K562 (cell line): ENCODE data around the gene TKT. TPM values are rescaled to one million over a fixed set of nuclear protein-coding genes. Genes with fewer than 3 reads are reported as not detected.

ENCODE experiments used
- ATAC-seq: fragments of 200-7000 bp; cut with Tn5 transposase; 3 replicates; pipeline ENCODE4 v1.9.1; 2020; ENCODE audit warnings: moderate library complexity
- BruUV-seq: library from RNA; stranded (reverse); fragments of 400-500 nt; replicated peaks from 2 replicates; lab custom pipeline; 2021; lab: Mats Ljungman, UMichigan
- CTCF ChIA-PET: fragments of 300-600 bp; formaldehyde crosslinking; extraction: SDS; loops from one replicate; lab custom pipeline; 2021; ENCODE audit warnings: low intra/inter-chr PET ratio; lab: Yijun Ruan, JAX
- POLR2A ChIA-PET: fragments of 300-600, 350-650 bp; sonication (Branson Sonifier 250); formaldehyde crosslinking; extraction: SDS; loops from one replicate; lab custom pipeline; 2021; ENCODE audit warnings: antibody characterized with exemption, inconsistent platforms; lab: Yijun Ruan, JAX
- DNase-seq, 4 experiments: peaks; one replicate each; pipeline versions ENCODE4 v3.0.0 to v3.0.0-alpha.2; 2011 to 2018; ENCODE audit warnings: low spot score in 3 of 4, mixed read lengths in 3 of 4; ENCODE audit errors: extremely low read depth in 1 of 4
- FAIRE-seq: peaks from 2 replicates; lab custom pipeline; 2011; peaks lifted over from hg19 to GRCh38; lab: Jason Lieb, UNC
- H2AFZ ChIP-seq: 2 replicates; pipeline ENCODE4 v1.6.0; 2011; ENCODE audit warnings: low read depth, low read length, control low read depth, inconsistent platforms
- H3K27ac ChIP-seq: fragments of 200-600 bp; 3 replicates; pipeline ENCODE4 v1.8.0; 2011; ENCODE audit warnings: low read depth, mild to moderate bottlenecking, control low read depth, inconsistent platforms, low read length, moderate library complexity, mixed read lengths; ENCODE audit errors: extremely low read depth
- H3K27me3 ChIP-seq, 2 experiments: fragments of 300-600 bp in 1 of 2; 2 replicates in 1 of 2; 3 replicates in 1 of 2; pipeline versions ENCODE4 v1.6.0 to v1.8.0; 2011; ENCODE audit warnings: inconsistent platforms in 2 of 2, low read length in 2 of 2, mild to moderate bottlenecking in 1 of 2, mixed read lengths in 1 of 2, moderate library complexity in 1 of 2; ENCODE audit not compliant: control insufficient read depth in 2 of 2, insufficient read depth in 2 of 2
- H3K36me3 ChIP-seq: fragments of 300-600 bp; 3 replicates; pipeline ENCODE4 v1.8.0; 2011; ENCODE audit warnings: mild to moderate bottlenecking, low read length, inconsistent platforms; ENCODE audit not compliant: control insufficient read depth, insufficient read depth
- H3K4me1 ChIP-seq, 2 experiments: fragments of 200-600 bp in 1 of 2; replicated peaks in 1 of 2; 2 replicates in 1 of 2; 3 replicates in 1 of 2; pipeline versions ENCODE4 v1.5.1 to v1.8.0; 2011; ENCODE audit warnings: inconsistent platforms in 2 of 2, low read length in 2 of 2, mild to moderate bottlenecking in 1 of 2, mixed read lengths in 1 of 2, moderate library complexity in 1 of 2; ENCODE audit not compliant: control insufficient read depth in 2 of 2, insufficient read depth in 2 of 2
- H3K4me2 ChIP-seq: 2 replicates; pipeline ENCODE4 v1.6.1; 2011; ENCODE audit warnings: low read length, control low read depth, inconsistent platforms, mixed read lengths; ENCODE audit not compliant: insufficient read depth
- H3K4me3 ChIP-seq: fragments of 200-600 bp; sonication (generic), shearing (Covaris generic); 2 replicates; pipeline ENCODE4 v1.5.1; 2016; ENCODE audit warnings: control low read depth, inconsistent platforms
- H3K79me2 ChIP-seq: fragments of 200-600 bp; 3 replicates; pipeline ENCODE4 v1.8.0; 2011; ENCODE audit warnings: low read length, inconsistent platforms; ENCODE audit not compliant: control insufficient read depth, insufficient read depth
- H3K9ac ChIP-seq, 2 experiments: 2 replicates each; pipeline versions ENCODE4 v1.6.0 to v1.6.1; 2011; ENCODE audit warnings: low read depth in 2 of 2, low read length in 2 of 2, control low read depth in 1 of 2, inconsistent platforms in 1 of 2, mild to moderate bottlenecking in 1 of 2, mixed read lengths in 1 of 2; ENCODE audit not compliant: insufficient read depth in 1 of 2
- H3K9me1 ChIP-seq: one replicate; pipeline ENCODE4 v1.6.0; 2011; ENCODE audit warnings: inconsistent platforms, mild to moderate bottlenecking, low read length, moderate library complexity; ENCODE audit not compliant: control insufficient read depth, insufficient read depth
- H3K9me3 ChIP-seq: replicated peaks from 2 replicates; pipeline ENCODE4 v1.5.1; 2011; ENCODE audit warnings: low read depth, low read length, inconsistent platforms; ENCODE audit not compliant: control insufficient read depth, insufficient read depth
- H4K20me1 ChIP-seq: replicated peaks from 2 replicates; pipeline ENCODE4 v1.6.1; 2011; ENCODE audit warnings: low read length, inconsistent platforms, mixed read lengths; ENCODE audit not compliant: control insufficient read depth, insufficient read depth
- IFI16 ChIP-seq: fragments of 250-450 bp; sonication (Bioruptor Pico); IDR thresholded peaks from 2 replicates; pipeline ENCODE4 v2.1.2; 2022; ENCODE audit warnings: mild to moderate bottlenecking, inconsistent platforms
- KLF6 ChIP-seq: fragments of 250-450 bp; sonication (Bioruptor Pico); IDR thresholded peaks from 2 replicates; pipeline ENCODE4 v1.4.0; 2020; ENCODE audit warnings: mild to moderate bottlenecking, moderate library complexity, borderline replicate concordance
- NR2C2 ChIP-seq, 2 experiments: fragments of 200-800 bp in 1 of 2; sonication (Bioruptor generic) in 1 of 2; sonication (generic) in 1 of 2; formaldehyde crosslinking in 1 of 2; IDR thresholded peaks; 2 replicates each; pipeline versions ENCODE4 v1.6.1 to v1.8.0; 2016 to 2022; ENCODE audit warnings: mild to moderate bottlenecking in 1 of 2, missing compliant biosample characterization in 1 of 2, missing genetic modification characterization in 1 of 2, missing genetic modification reagents in 1 of 2
- SRSF7 ChIP-seq: fragments of 200-400 bp; formaldehyde crosslinking; optimal IDR thresholded peaks from 2 replicates; pipeline ENCODE3; 2017; ENCODE audit warnings: mild to moderate bottlenecking, low read depth, low read length
- WGBS: fragments of 100-300 bp; shearing (Covaris generic); methylation state at CpG from one replicate; pipeline ENCODE4 v1.1.6; 2016; ENCODE audit warnings: low coverage, mixed read lengths; ENCODE audit not compliant: insufficient coverage; ENCODE audit errors: missing lambda C conversion rate; 5-methylcytosine and 5-hydroxymethylcytosine counted together
- in situ Hi-C: fragments of 300-500 bp; cut with MboI; formaldehyde crosslinking; loops from 4 replicates; pipeline ENCODE4 v1.15.0; 2018; ENCODE audit warnings: inconsistent platforms, mixed read lengths
- intact Hi-C: fragments of 100-400 bp; cut with micrococcal nuclease; formaldehyde crosslinking; loops from 2 replicates; pipeline ENCODE4 v1.14.2; 2022
- polyA plus RNA-seq, 8 experiments: library from polyadenylated mRNA; depleted of rRNA in 4 of 8; stranded (reverse) in 5 of 8; unstranded in 3 of 8; fragments of >200 nt; fragmentation: Nextera tagmentation in 2 of 8; fragmentation: Illumina TruSeq in 1 of 8; extraction: Ambion mirVana in 2 of 8; extraction: Trizol in 1 of 8; gene quantifications; 2 replicates each; pipeline versions ENCODE4 v1.2.1 to v1.2.3, GENCODE V29; 2011 to 2014; ENCODE audit warnings: inconsistent platforms in 1 of 8, missing spikeins in 1 of 8
- total RNA-seq, 7 experiments: library from RNA; depleted of rRNA in 6 of 7; stranded (reverse); fragments of >200 nt in 6 of 7; fragmentation: Illumina TruSeq in 2 of 7; extraction: Trizol in 2 of 7; gene quantifications; 2 replicates each; pipeline versions ENCODE4 v1.2.1 to v1.2.3, GENCODE V29; 2011 to 2021; ENCODE audit warnings: low replicate concordance in 1 of 7
- TF ChIP-seq, protein P1 (sequence below), 2 experiments: fragments of 450-650 bp in 1 of 2; IDR thresholded peaks; 2 replicates each; pipeline ENCODE4 v1.6.1; 2011 to 2017; ENCODE audit warnings: low read depth in 2 of 2, antibody characterized with exemption in 1 of 2, borderline replicate concordance in 1 of 2, low read length in 1 of 2, mild to moderate bottlenecking in 1 of 2, mixed read lengths in 1 of 2; ENCODE audit not compliant: control insufficient read depth in 1 of 2
- TF ChIP-seq, protein P2 (sequence below): fragments of 450-650 bp; IDR thresholded peaks from 2 replicates; pipeline ENCODE4 v1.6.1; 2016; ENCODE audit warnings: missing biosample characterization, missing genetic modification characterization

TKT gene
- total and polyA plus RNA-seq, 9 of the 15 experiments (the other 6 are each of a cell fraction or from before 2014, with no cell fraction given), result 58.1 to 401 (median 187) TPM

DNA sequence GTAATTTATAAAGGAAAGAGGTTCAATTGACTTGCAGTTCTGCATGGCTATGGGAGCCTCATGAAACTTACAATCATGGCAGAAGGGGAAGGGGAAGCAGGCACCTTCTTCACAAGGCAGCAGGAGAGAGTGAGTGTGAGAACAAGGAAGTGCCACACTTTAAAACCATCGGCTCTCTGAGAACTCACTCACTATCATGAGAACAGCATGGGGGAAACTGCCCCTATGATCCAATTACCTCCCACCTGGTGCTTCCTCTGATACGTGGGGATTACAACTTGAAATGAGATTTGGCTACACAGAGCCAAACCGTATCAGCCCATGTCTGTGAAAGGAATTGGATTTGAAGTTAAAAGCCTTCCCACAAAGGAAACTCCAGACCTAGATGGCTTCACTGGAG is 39.1 kb downstream of the TKT start:
- FAIRE-seq (no peak), DNase-seq (no peak), ATAC-seq (no peak)
- Histone ChIP-seq H3K4me1 (no peaks in the 10 kb centered on the region), H2AFZ (no peak overlapping the region), H3K27ac (no peak overlapping the region), H3K9ac (no peak overlapping the region), H3K36me3 (no peaks in the 10 kb centered on the region), H3K9me3 (no peaks in the 10 kb centered on the region)
- ChIA-PET CTCF (no interaction called here), POLR2A (interaction anchor here (0.7 kb wide), 1 partner anchor 10 kb away, joined by 3 read pairs; no protein-coding TSS in a partner anchor)
- BruUV-seq, result no TSS peak
- in situ Hi-C loops, result no loop called here
- no peak for TF ChIP-seq IFI16
- no peak for TF ChIP-seq NR2C2 (CRISPR knock-in tag; IDR thresholded peaks at IDR 0.05)
- TF ChIP-seq NR2C2 (tag; IDR thresholded peaks at IDR 0.05), result no peak
- no peak for TF ChIP-seq KLF6
- TF ChIP-seq, protein P1, sequence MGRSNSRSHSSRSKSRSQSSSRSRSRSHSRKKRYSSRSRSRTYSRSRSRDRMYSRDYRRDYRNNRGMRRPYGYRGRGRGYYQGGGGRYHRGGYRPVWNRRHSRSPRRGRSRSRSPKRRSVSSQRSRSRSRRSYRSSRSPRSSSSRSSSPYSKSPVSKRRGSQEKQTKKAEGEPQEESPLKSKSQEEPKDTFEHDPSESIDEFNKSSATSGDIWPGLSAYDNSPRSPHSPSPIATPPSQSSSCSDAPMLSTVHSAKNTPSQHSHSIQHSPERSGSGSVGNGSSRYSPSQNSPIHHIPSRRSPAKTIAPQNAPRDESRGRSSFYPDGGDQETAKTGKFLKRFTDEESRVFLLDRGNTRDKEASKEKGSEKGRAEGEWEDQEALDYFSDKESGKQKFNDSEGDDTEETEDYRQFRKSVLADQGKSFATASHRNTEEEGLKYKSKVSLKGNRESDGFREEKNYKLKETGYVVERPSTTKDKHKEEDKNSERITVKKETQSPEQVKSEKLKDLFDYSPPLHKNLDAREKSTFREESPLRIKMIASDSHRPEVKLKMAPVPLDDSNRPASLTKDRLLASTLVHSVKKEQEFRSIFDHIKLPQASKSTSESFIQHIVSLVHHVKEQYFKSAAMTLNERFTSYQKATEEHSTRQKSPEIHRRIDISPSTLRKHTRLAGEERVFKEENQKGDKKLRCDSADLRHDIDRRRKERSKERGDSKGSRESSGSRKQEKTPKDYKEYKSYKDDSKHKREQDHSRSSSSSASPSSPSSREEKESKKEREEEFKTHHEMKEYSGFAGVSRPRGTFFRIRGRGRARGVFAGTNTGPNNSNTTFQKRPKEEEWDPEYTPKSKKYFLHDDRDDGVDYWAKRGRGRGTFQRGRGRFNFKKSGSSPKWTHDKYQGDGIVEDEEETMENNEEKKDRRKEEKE (IDR thresholded peaks at IDR 0.05; ENCODE audit: borderline replicate concordance in 1 of 2, control insufficient read depth in 1 of 2, low read depth in 2 of 2, low read length in 1 of 2), result no peak
- no peak for TF ChIP-seq SRSF7
- TF ChIP-seq, protein P2, sequence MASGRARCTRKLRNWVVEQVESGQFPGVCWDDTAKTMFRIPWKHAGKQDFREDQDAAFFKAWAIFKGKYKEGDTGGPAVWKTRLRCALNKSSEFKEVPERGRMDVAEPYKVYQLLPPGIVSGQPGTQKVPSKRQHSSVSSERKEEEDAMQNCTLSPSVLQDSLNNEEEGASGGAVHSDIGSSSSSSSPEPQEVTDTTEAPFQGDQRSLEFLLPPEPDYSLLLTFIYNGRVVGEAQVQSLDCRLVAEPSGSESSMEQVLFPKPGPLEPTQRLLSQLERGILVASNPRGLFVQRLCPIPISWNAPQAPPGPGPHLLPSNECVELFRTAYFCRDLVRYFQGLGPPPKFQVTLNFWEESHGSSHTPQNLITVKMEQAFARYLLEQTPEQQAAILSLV (tag), result no peak
- TF ChIP-seq, all 486 proteins: peak for 0
- Histone ChIP-seq H3K27me3 (no peaks in the 10 kb centered on the region), H3K9me1 (no peaks in the 10 kb centered on the region), H3K79me2 (no peaks in the 10 kb centered on the region), H4K20me1 (no peaks in the 10 kb centered on the region), H3K4me2 (no peak overlapping the region), H3K4me3 (no peak overlapping the region)
- WGBS, result 25% methylated on average over 3 of the region's 3 CpGs
- intact Hi-C loops, result no loop called here
